Parathyroid adenoma (tissue), 2 donors: ENCODE results near the gene LY86.

Experiments used
- H2AFZ ChIP-seq: fragments of 300-600 bp; sonication (generic); one replicate; pipeline ENCODE4 v1.7.0; 2017; ENCODE audit warnings: antibody characterized with exemption, mild to moderate bottlenecking
- H3K27ac ChIP-seq: fragments of 300-600 bp; sonication (generic); one replicate; pipeline ENCODE4 v1.7.0; 2017
- H3K27me3 ChIP-seq: fragments of 300-600 bp; sonication (generic); one replicate; pipeline ENCODE4 v1.7.0; 2017; ENCODE audit warnings: low read length; ENCODE audit not compliant: control insufficient read depth, insufficient read depth
- H3K36me3 ChIP-seq: fragments of 300-600 bp; sonication (generic); one replicate; pipeline ENCODE4 v1.7.0; 2017; ENCODE audit warnings: low read length; ENCODE audit not compliant: control insufficient read depth, insufficient read depth
- H3K4me1 ChIP-seq: fragments of 300-600 bp; sonication (generic); one replicate; pipeline ENCODE4 v1.7.0; 2017; ENCODE audit warnings: control low read depth
- H3K4me2 ChIP-seq: fragments of 300-600 bp; sonication (generic); one replicate; pipeline ENCODE4 v1.7.0; 2017; ENCODE audit warnings: low read length
- H3K4me3 ChIP-seq: fragments of 300-600 bp; sonication (generic); one replicate; pipeline ENCODE4 v1.7.0; 2017; ENCODE audit warnings: low read depth, low read length
- H3K79me2 ChIP-seq: fragments of 300-600 bp; sonication (generic); one replicate; pipeline ENCODE4 v1.7.0; 2017; ENCODE audit warnings: control low read depth
- H3K9ac ChIP-seq: fragments of 300-600 bp; sonication (generic); one replicate; pipeline ENCODE4 v1.7.0; 2017; ENCODE audit warnings: mild to moderate bottlenecking
- H3K9me3 ChIP-seq: fragments of 300-600 bp; sonication (generic); one replicate; pipeline ENCODE4 v1.7.0; 2017; ENCODE audit warnings: low read length; ENCODE audit not compliant: control insufficient read depth
- TF ChIP-seq, protein P1 (sequence below): fragments of 300-600 bp; sonication (generic); IDR thresholded peaks from one replicate; pipeline ENCODE4 v1.7.0; 2017; ENCODE audit warnings: antibody characterized with exemption, mild to moderate bottlenecking
- donor health status: primary hyperparathyroidism.

The LY86 gene

GRCh38 chr6:6588064-6588923 is at the start of gene LY86:
TSS of gene LY86 (plus strand) at chr6:6588720. CDS start at chr6:6588735, 15 bp downstream.
- H3K9ac ChIP-seq, result no peak within 1 kb of the TSS
- no peaks in the 10 kb centered on the region for H3K9me3 ChIP-seq
- H3K79me2 ChIP-seq, result no peaks in the 10 kb centered on the region
- H3K27me3 ChIP-seq, result no peaks in the 10 kb centered on the region
- H3K4me2 ChIP-seq, result no peak within 1 kb of the TSS
- no peak within 1 kb of the TSS for H3K27ac ChIP-seq
- TF ChIP-seq, protein P1, sequence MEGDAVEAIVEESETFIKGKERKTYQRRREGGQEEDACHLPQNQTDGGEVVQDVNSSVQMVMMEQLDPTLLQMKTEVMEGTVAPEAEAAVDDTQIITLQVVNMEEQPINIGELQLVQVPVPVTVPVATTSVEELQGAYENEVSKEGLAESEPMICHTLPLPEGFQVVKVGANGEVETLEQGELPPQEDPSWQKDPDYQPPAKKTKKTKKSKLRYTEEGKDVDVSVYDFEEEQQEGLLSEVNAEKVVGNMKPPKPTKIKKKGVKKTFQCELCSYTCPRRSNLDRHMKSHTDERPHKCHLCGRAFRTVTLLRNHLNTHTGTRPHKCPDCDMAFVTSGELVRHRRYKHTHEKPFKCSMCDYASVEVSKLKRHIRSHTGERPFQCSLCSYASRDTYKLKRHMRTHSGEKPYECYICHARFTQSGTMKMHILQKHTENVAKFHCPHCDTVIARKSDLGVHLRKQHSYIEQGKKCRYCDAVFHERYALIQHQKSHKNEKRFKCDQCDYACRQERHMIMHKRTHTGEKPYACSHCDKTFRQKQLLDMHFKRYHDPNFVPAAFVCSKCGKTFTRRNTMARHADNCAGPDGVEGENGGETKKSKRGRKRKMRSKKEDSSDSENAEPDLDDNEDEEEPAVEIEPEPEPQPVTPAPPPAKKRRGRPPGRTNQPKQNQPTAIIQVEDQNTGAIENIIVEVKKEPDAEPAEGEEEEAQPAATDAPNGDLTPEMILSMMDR, result no peak
- H3K4me3 ChIP-seq, result no peak within 1 kb of the TSS
- H2AFZ ChIP-seq, result no peak within 1 kb of the TSS
- H3K4me1 ChIP-seq, result no peaks in the 10 kb centered on the region
- no peaks in the 10 kb centered on the region for H3K36me3 ChIP-seq

- no peaks in the 10 kb centered on the region for H3K4me1 ChIP-seq
- H3K79me2 ChIP-seq, result no peaks in the 10 kb centered on the region
- no peak overlapping the region for H3K4me2 ChIP-seq
- TF ChIP-seq, protein P1, result no peak
- no peak overlapping the region for H3K27ac ChIP-seq
- no peaks in the 10 kb centered on the region for H3K27me3 ChIP-seq
- H3K36me3 ChIP-seq, result no peaks in the 10 kb centered on the region
- no peak overlapping the region for H3K9ac ChIP-seq
- no peak overlapping the region for H2AFZ ChIP-seq
- H3K9me3 ChIP-seq, result no peaks in the 10 kb centered on the region
- no peak overlapping the region for H3K4me3 ChIP-seq
Measured at GRCh38 chr6:6539036-6539435, 49.5 kb upstream of the LY86 start.

- H3K36me3 ChIP-seq, result no peaks in the 10 kb centered on the region
- H3K4me3 ChIP-seq, result no peak overlapping the region
- no peak overlapping the region for H3K4me2 ChIP-seq
- no peak overlapping the region for H2AFZ ChIP-seq
- no peaks in the 10 kb centered on the region for H3K27me3 ChIP-seq
- no peaks in the 10 kb centered on the region for H3K79me2 ChIP-seq
- H3K9me3 ChIP-seq, result no peaks in the 10 kb centered on the region
- H3K4me1 ChIP-seq, result no peaks in the 10 kb centered on the region
- H3K27ac ChIP-seq, result no peak overlapping the region
- no peak overlapping the region for H3K9ac ChIP-seq
- TF ChIP-seq, protein P1, result no peak
Measured at GRCh38 chr6:6542357-6542756, 46.2 kb upstream of the LY86 start.

DNA sequence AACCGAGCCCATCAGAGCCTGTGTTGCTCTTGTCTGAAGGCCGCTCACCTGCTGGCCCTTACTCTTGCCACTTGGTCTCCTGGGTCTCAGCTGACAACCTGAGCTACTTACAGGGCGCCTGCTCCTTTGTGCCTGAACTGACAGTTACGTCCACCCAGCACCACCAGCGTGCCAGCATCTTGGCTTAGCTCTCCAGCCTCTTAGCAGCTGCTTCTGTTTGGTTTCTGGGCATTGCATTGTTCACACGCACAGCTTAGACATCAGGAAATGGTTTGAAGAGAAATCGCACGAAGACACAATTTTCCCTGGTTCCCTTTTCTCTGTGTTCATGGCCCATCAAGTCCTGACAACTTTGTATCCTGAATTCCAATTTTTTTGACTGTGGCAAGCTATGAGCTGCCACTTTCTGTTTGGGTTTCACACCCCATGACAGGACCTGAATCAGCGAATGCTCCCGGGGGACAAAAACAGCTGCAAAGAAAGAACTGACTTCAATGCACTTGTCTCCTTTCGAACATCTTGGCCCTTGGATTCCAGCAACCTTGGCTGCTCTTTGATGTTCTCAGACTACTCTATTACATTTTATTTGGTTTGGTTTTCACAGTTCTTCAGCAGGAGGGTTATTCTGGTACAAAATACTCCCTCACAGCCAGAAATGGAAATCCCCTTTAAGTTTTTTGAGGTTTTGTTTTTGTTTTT is 45.2 kb upstream of the LY86 start:
- no peak overlapping the region for H3K9ac ChIP-seq

More for the DNA sequence above, 45.2 kb upstream of the LY86 start:
- Histone ChIP-seq H3K4me1 (no peaks in the 10 kb centered on the region), H3K4me2 (no peak overlapping the region), H3K27me3 (no peaks in the 10 kb centered on the region), H3K79me2 (no peaks in the 10 kb centered on the region), H3K27ac (no peak overlapping the region), H3K9me3 (no peaks in the 10 kb centered on the region), H2AFZ (no peak overlapping the region), H3K4me3 (no peak overlapping the region), H3K36me3 (no peaks in the 10 kb centered on the region)
- TF ChIP-seq, protein P1, result no peak
